Astrocyte of the spinal cord (primary cell): ENCODE results near the gene PTPRN2.
"Not testable (repeated sequence)": the region's sequence is repeated elsewhere in the genome, so short reads cannot be mapped to it uniquely, and the experiment has no call there.

Source experiments
- DNase-seq: peaks from one replicate; pipeline ENCODE4 v3.0.0; 2011; ENCODE audit warnings: low read depth, low spot score
- H3K4me3 ChIP-seq: 2 replicates; pipeline ENCODE4 v1.5.1; 2011; ENCODE audit warnings: low read depth, mild to moderate bottlenecking, low read length, moderate library complexity
- in situ Hi-C: cut with HindIII; loops from 2 replicates; pipeline ENCODE4 v1.10.0; 2017; ENCODE audit warnings: low sequenced_read_pairs
- TF ChIP-seq, protein P1 (sequence below): IDR thresholded peaks from 2 replicates; pipeline ENCODE4 v1.5.1; 2012; ENCODE audit warnings: low read depth, mild to moderate bottlenecking, low read length, inconsistent platforms

The PTPRN2 gene

DNA sequence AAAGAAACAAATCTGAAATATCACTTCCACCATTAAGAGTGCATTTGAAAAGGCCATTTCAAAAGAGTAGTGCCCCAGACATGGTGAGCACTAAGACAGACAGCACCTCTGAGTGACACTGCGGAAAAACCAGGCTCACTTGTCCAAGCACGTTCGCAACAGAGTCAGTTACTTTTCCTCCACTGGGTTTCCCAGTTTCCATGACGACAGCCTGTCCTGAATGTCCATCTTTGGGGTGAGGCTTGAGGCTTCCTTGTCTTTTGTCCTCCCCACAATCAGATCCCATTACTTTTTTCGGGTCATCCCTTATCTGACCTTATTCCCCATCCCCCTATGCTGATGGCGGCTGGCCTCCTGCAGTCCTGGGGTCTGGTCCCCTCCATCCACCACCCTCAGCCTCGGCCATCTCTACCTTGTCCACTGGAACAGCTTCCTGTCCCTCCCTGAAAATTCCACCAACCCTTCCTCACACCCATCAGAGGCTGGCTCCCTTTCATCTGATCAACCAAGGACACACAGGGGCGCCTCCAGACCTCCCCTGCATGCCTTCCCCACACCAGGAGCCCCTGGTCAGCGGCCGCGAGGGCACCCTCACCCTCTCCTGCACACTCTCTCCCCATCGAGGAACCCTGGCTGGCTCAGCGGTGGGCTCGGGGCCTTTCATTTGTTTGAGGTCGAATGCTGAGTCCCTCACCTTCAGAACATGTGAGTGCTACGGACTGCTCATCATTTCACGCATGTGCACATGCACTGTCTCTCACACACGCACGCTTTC is 887.2 kb downstream of the PTPRN2 start:
- no peak overlapping the region for H3K4me3 ChIP-seq
- in situ Hi-C loops, result no loop called here
- TF ChIP-seq, protein P1, sequence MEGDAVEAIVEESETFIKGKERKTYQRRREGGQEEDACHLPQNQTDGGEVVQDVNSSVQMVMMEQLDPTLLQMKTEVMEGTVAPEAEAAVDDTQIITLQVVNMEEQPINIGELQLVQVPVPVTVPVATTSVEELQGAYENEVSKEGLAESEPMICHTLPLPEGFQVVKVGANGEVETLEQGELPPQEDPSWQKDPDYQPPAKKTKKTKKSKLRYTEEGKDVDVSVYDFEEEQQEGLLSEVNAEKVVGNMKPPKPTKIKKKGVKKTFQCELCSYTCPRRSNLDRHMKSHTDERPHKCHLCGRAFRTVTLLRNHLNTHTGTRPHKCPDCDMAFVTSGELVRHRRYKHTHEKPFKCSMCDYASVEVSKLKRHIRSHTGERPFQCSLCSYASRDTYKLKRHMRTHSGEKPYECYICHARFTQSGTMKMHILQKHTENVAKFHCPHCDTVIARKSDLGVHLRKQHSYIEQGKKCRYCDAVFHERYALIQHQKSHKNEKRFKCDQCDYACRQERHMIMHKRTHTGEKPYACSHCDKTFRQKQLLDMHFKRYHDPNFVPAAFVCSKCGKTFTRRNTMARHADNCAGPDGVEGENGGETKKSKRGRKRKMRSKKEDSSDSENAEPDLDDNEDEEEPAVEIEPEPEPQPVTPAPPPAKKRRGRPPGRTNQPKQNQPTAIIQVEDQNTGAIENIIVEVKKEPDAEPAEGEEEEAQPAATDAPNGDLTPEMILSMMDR, result no peak
- no peak for DNase-seq

GRCh38 chr7:157699357-157700013 is 888.1 kb downstream of the PTPRN2 start:
- H3K4me3 ChIP-seq, result no peak overlapping the region
- TF ChIP-seq, protein P1, result no peak
- in situ Hi-C loops, result no loop called here
- no peak for DNase-seq

DNA sequence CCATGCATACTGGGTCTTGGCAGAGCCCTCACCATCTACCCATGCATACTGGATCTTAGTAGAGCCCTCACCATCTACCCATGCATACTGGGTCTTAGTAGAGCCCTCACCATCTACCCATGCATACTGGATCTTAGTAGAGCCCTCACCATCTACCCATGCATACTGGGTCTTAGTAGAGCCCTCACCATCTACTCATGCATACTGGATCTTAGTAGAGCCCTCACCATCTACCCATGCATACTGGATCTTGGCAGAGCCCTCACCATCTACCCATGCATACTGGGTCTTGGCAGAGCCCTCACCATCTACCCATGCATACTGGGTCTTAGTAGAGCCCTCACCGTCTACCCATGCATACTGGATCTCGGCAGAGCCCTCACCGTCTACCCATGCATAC is 890.3 kb downstream of the PTPRN2 start:
- DNase-seq, in situ Hi-C loops, H3K4me3 ChIP-seq: not testable (repeated sequence)

DNA sequence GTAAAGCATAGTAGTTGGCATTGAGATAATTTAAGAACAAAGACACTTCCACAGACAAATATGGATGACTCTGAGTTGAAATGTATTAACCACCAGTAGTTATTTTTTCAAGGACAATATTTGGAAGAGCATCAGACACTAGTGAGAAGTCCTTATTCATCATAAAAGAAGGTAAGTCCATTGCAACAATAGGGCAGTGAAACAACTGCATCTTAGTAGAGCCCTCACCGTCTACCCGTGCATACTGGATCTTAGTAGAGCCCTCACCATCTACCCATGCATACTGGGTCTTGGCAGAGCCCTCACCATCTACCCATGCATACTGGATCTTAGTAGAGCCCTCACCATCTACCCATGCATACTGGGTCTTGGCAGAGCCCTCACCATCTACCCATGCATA is 892.0 kb downstream of the PTPRN2 start:
- H3K4me3 ChIP-seq, in situ Hi-C loops, DNase-seq: not testable (repeated sequence)

DNA sequence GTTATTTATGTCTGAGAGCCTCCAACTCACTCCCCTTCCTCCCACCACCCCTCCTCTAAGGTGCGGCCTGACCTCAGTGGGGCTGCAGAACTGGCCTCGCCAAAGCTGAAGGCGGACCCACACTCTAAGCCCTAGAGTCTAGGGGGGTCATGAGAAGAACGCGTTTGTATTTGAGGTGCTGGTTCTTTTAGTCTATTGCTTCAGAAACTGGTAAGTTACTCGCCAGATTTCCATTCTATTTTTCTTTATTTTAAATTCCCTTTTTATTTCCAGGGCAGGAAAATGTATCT is 893.3 kb downstream of the PTPRN2 start:
- in situ Hi-C loops, result no loop called here
- TF ChIP-seq, protein P1, result no peak
- H3K4me3 ChIP-seq, result no peak overlapping the region
- DNase-seq, result no peak

- DNase-seq, result no peak
- in situ Hi-C loops, result no loop called here
- no peak overlapping the region for H3K4me3 ChIP-seq
- TF ChIP-seq, protein P1, result no peak
Measured at GRCh38 chr7:157693521-157694375, 893.9 kb downstream of the PTPRN2 start.

GRCh38 chr7:157693071-157693520 is 894.5 kb downstream of the PTPRN2 start:
- in situ Hi-C loops, result no loop called here
- DNase-seq, result no peak
- no peak overlapping the region for H3K4me3 ChIP-seq
- TF ChIP-seq, protein P1, result no peak
